ENCODE data around the gene POLD1.

The POLD1 gene

DNA sequence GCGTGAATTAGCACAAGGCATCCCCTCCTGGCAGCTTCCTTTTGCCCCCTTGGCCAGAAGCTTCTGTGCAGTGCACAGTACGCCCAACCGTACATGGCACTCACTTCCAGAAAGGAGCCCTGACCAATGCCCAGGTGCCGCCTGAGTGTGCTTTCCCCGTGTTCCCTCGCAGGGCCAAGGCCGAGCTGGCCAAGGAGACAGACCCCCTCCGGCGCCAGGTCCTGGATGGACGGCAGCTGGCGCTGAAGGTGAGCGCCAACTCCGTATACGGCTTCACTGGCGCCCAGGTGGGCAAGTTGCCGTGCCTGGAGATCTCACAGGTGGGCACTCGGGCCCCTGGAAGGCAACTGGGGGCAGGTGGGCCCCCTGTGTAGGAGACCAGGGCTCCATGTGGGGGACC lies 25.2 kb downstream of the POLD1 start:
- DNase-seq (ENCODE audit: low read depth), result no peak
- H3K4me3 ChIP-seq (ENCODE audit: low read length), result no peak overlapping the region
- TF ChIP-seq, protein P1, sequence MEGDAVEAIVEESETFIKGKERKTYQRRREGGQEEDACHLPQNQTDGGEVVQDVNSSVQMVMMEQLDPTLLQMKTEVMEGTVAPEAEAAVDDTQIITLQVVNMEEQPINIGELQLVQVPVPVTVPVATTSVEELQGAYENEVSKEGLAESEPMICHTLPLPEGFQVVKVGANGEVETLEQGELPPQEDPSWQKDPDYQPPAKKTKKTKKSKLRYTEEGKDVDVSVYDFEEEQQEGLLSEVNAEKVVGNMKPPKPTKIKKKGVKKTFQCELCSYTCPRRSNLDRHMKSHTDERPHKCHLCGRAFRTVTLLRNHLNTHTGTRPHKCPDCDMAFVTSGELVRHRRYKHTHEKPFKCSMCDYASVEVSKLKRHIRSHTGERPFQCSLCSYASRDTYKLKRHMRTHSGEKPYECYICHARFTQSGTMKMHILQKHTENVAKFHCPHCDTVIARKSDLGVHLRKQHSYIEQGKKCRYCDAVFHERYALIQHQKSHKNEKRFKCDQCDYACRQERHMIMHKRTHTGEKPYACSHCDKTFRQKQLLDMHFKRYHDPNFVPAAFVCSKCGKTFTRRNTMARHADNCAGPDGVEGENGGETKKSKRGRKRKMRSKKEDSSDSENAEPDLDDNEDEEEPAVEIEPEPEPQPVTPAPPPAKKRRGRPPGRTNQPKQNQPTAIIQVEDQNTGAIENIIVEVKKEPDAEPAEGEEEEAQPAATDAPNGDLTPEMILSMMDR (IDR thresholded peaks at IDR 0.05; ENCODE audit: insufficient read depth, low read depth, low read length, missing control alignments), result no peak

DNA sequence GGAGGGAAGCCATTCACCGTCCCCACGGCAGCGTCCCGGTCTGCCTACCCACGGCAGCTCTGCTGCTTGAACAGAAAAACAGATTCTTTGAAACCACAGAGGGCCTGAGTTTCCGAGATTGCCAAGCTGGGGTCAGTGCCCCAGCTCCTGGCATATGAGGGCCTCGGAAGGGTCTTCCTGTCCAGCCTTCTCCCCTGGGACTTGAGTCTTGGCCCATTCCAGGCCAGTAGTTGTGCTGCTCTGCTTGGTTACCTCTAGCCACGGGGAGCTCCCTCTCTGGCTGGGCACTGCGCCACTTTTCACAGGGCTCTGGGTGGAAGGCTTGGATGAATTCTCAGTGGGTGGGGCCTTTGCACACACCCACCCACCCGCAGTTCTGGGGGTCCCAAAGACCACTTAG lies 26.0 kb downstream of the POLD1 start:
- DNase-seq (ENCODE audit: low read depth), result no peak
- H3K4me3 ChIP-seq (ENCODE audit: low read length), result no peak overlapping the region
- TF ChIP-seq, protein P1 (IDR thresholded peaks at IDR 0.05; ENCODE audit: insufficient read depth, low read depth, low read length, missing control alignments), result no peak

DNA sequence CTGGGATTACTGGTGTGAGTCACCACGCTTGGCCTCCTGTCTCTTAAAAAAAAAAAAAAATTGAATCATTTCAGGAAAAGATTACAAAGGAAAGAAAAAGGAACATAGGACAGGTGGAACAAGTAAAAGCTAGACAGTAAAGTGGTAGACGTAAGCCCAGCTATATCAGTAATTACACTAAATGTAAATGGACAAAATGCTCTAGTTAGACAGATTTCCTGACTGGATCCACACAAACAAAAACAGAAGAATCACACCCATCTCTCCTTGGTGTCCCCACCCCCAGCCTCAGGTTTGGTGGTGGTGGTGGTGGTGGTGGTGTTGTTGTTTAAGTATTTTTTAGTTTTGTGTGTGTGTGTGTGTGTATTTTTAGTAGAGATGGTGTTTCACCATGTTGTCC lies 28.3 kb downstream of the POLD1 start:
- no peak overlapping the region for H3K4me3 ChIP-seq (ENCODE audit: low read length)
- TF ChIP-seq, protein P1 (IDR thresholded peaks at IDR 0.05; ENCODE audit: insufficient read depth, low read depth, low read length, missing control alignments), result no peak
- no peak for DNase-seq (ENCODE audit: low read depth)

DNA sequence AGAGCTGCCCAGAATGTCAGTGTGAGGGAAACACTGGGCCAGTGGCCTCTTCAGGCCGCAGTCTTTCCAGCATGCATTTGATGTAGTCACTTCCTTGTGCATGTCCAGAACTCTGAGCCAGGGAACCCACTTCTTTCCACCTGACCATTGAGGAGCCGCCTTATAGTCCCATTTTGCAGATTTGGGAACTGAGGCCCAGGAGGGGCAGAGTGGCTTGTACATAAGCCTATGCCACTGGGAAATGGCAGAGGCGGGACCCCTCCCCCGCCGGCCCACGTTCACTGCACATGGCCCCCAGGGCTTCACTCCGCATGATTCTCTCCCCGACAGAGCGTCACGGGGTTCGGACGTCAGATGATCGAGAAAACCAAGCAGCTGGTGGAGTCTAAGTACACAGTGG lies 28.9 kb downstream of the POLD1 start:
- TF ChIP-seq, protein P1 (IDR thresholded peaks at IDR 0.05; ENCODE audit: insufficient read depth, low read depth, low read length, missing control alignments), result no peak
- no peak for DNase-seq (ENCODE audit: low read depth)
- no peak overlapping the region for H3K4me3 ChIP-seq (ENCODE audit: low read length)

DNA sequence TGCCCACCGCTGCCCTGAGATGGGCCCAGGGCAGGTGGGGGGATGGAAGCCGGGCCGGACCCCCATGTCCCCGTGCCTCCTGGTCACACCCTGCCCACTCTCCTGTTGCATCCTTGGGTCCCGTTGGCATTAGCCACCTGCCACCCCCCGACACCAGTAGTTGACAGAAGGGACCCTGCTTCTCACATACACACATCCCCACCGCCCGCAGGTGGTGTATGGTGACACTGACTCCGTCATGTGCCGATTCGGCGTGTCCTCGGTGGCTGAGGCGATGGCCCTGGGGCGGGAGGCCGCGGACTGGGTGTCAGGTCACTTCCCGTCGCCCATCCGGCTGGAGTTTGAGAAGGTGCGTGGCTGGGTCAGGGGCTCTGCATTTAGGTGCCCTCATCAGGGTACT lies 29.4 kb downstream of the POLD1 start:
- TF ChIP-seq, protein P1 (IDR thresholded peaks at IDR 0.05; ENCODE audit: insufficient read depth, low read depth, low read length, missing control alignments), result no peak
- H3K4me3 ChIP-seq (ENCODE audit: low read length), result no peak overlapping the region
- DNase-seq (ENCODE audit: low read depth), result no peak

DNA sequence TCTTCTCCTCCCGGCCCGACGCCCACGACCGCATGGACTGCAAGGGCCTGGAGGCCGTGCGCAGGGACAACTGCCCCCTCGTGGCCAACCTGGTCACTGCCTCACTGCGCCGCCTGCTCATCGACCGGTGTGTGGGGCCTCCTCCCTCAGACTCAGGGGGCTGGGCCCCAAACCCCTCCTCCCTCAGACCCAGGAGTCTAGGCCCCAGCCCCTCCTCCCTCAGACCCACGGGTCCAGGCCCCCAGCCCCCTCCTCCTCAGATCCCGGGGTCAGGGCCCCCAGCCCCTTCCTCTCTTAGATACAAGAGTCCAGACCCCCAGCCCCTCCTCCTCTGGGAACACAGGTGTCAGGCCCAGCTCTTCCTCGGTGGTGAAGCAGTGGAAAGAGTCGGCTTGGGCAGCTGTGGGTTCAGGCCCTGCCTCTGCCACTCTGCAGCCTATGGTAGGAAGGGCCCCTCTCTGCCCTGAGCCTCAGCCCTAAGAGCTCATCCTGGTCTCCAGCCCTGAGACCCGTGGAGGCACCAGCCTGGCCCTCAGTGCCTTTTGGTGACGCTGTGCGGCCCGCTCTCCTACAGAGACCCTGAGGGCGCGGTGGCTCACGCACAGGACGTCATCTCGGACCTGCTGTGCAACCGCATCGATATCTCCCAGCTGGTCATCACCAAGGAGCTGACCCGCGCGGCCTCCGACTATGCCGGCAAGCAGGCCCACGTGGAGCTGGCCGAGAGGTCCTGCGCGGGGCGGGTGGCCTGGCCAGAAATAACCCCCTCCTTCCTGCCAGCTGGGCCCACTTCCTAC lies 30.9 kb downstream of the POLD1 start:
- DNase-seq (ENCODE audit: low read depth), result peak; percentile 64
- H3K4me3 ChIP-seq (ENCODE audit: low read length), result no peak overlapping the region
- TF ChIP-seq, protein P1 (IDR thresholded peaks at IDR 0.05; ENCODE audit: insufficient read depth, low read depth, low read length, missing control alignments), result peak; percentile 74

DNA sequence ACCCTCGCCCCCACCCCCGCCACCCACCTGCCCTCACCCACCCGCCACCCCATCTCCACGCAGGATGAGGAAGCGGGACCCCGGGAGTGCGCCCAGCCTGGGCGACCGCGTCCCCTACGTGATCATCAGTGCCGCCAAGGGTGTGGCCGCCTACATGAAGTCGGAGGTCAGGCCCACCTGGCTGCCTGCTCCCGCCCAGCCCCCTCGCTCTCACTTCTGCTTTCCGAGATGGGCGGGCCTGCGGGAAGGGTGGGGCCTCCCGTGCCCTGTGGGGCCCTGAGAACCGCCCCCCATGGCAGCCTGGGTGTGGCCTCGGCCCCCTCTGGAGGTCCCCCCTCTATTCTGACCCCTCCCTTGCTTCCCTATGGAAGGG lies 31.5 kb downstream of the POLD1 start:
- no peak overlapping the region for H3K4me3 ChIP-seq (ENCODE audit: low read length)
- TF ChIP-seq, protein P1 (IDR thresholded peaks at IDR 0.05; ENCODE audit: insufficient read depth, low read depth, low read length, missing control alignments), result no peak
- no peak for DNase-seq (ENCODE audit: low read depth)

All from epithelial cell of esophagus (primary cell).